HFF-Myc (cell line): ENCODE data around the gene CUL4A.
"Not testable (repeated sequence)": the region's sequence is repeated elsewhere in the genome, so short reads cannot be mapped to it uniquely, and the experiment has no call there.

Source experiments
- DNase-seq: peaks from one replicate; pipeline ENCODE4 v3.0.0-alpha.2; 2011; ENCODE audit warnings: low read depth; ENCODE audit errors: extremely low read depth
- H3K4me3 ChIP-seq: replicated peaks from 2 replicates; pipeline ENCODE4 v1.5.1; 2011; ENCODE audit warnings: low read depth, mild to moderate bottlenecking, control low read depth, low read length
- TF ChIP-seq, protein P1 (sequence below): IDR thresholded peaks from 2 replicates; pipeline ENCODE4 v1.5.1; 2012; ENCODE audit warnings: mild to moderate bottlenecking, low read depth, low read length, control low read depth; ENCODE audit errors: missing control alignments

CUL4A gene

DNA sequence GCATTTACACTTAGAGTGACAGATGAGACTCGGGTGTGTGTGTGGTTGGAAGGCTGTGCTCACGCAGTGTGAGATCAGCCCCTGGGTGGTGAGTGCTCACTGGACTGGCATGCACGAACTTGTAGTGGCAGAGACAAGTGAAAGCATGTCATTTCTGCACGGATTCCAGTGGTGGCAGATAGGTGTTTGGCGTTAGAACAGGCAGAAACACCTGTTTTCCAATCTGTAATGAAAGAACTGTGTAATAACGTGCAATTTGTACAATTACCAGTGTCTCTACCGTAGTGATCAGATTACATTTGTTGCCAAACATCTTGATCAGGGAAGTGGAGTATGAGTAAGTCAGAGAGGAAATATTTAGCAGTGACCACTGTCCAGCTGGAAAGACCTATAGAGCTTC, 95.8 kb downstream of the CUL4A start:
- TF ChIP-seq, protein P1, sequence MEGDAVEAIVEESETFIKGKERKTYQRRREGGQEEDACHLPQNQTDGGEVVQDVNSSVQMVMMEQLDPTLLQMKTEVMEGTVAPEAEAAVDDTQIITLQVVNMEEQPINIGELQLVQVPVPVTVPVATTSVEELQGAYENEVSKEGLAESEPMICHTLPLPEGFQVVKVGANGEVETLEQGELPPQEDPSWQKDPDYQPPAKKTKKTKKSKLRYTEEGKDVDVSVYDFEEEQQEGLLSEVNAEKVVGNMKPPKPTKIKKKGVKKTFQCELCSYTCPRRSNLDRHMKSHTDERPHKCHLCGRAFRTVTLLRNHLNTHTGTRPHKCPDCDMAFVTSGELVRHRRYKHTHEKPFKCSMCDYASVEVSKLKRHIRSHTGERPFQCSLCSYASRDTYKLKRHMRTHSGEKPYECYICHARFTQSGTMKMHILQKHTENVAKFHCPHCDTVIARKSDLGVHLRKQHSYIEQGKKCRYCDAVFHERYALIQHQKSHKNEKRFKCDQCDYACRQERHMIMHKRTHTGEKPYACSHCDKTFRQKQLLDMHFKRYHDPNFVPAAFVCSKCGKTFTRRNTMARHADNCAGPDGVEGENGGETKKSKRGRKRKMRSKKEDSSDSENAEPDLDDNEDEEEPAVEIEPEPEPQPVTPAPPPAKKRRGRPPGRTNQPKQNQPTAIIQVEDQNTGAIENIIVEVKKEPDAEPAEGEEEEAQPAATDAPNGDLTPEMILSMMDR: no peak
- no peak for DNase-seq
- H3K4me3 ChIP-seq: no peak overlapping the region

DNA sequence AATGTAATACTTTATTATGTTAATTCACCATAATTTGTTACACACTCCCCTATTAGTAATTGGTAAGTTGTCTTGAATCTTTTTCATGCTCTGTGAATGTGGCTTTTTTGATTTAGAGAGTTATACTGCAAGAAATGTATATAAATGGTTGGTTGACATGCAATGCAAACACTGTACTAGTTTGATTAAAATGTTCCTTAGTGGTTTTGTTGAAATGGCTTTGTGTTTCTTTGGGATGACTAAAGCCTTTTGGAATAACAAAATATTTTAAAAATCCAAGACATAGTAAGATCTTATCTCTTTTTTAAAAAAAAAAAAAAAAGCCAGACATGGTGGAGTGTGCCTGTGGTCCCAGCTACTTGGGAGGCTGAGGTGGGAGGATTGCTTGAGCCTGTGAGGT, 98.1 kb downstream of the CUL4A start:
- no peak for DNase-seq
- TF ChIP-seq, protein P1: no peak
- no peak overlapping the region for H3K4me3 ChIP-seq

DNA sequence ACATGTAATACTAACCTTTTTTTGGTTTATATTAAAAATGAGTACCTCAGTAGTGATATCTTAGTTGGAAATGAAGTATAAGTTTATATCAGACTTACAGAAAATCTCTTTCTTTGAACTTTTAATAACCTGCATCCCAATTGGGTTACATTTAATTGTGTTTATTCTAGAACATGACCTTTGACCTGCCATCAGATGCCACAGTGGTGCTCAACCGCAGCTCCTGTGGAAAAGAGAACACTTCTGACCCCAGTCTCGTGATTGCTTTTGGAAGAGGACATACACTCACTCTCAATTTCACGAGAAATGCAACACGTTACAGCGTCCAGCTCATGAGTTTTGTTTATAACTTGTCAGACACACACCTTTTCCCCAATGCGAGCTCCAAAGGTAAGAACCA, 100.1 kb downstream of the CUL4A start:
- no peak overlapping the region for H3K4me3 ChIP-seq
- DNase-seq: no peak
- TF ChIP-seq, protein P1: no peak

DNA sequence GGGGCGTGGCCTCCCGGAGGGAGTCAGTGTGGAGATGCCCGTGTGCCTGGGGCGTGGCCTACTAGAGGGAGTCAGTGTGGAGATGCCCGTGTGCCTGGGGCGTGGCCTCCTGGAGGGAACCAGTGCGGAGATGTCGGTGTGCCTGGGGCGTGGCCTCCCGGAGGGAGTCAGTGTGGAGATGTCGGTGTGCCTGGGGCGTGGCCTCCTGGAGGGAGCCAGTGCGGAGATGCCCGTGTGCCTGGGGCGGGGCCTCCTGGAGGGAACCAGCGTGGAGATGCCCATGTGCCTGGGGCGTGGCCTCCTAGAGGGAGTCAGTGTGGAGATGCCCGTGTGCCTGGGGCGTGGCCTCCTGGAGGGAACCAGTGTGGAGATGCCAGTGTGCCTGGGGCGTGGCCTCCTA, 104.7 kb downstream of the CUL4A start:
- not testable (repeated sequence) for DNase-seq, H3K4me3 ChIP-seq

DNA sequence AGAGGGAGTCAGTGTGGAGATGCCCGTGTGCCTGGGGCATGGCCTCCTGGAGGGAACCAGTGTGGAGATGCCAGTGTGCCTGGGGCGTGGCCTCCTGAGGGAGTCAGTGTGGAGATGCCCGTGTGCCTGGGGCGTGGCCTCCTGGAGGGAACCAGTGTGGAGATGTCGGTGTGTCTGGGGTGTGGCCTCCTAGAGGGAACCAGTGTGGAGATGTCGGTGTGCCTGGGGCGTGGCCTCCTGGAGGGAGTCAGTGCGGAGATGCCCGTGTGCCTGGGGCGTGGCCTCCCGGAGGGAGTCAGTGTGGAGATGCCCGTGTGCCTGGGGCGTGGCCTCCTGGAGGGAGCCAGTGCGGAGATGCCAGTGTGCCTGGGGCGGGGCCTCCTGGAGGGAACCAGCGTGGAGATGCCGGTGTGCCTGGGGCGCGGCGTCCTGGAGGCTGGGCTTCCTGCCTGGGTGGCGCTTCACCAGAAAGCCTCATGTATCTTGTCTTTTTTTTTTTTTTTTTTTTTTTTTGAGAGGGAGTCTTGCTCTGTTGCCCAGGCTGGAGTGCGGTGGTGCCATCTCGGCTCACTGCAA, 105.6 kb downstream of the CUL4A start:
- not testable (repeated sequence) for DNase-seq, H3K4me3 ChIP-seq

DNA sequence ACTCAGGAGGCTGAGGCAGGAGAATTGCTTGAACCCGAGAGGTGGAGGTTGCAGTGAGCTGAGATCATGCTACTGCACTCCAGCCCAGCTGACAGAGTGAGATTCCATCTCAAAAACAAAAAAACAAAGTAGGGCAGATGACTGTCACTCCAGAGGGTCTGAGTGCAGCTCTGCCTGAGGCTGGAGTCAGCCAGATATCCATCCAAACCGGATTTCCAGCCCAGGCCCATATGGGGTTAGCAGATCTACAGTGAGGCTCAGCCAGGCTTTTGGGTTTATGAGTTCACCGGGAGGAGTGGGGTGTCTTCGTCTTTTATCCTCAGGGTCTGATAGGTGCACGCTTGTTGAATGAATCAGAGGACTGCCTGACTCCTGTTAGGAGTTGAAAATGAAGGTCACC, 106.6 kb downstream of the CUL4A start:
- TF ChIP-seq, protein P1: no peak
- no peak for DNase-seq
- H3K4me3 ChIP-seq: no peak overlapping the region
